Trophoblast cell (in vitro differentiated cells and primary cell): ENCODE measurements around the gene ARL8B.

Experiments
- DNase-seq, 2 donors: peaks; one replicate each; pipeline ENCODE4 v3.0.0-alpha.2; 2016
- H2AFZ ChIP-seq: 2 replicates; pipeline ENCODE4 v1.6.1; 2013; ENCODE audit warnings: low read length, moderate library complexity, mild to moderate bottlenecking; ENCODE audit not compliant: insufficient read depth, poor library complexity
- H2AK5ac ChIP-seq: 2 replicates; pipeline ENCODE4 v1.6.1; 2013; ENCODE audit warnings: mild to moderate bottlenecking, low read length
- H2BK120ac ChIP-seq: 2 replicates; pipeline ENCODE4 v1.6.1; 2013; ENCODE audit warnings: low read length, mild to moderate bottlenecking, moderate library complexity; ENCODE audit not compliant: insufficient read depth, poor library complexity
- H2BK12ac ChIP-seq: 2 replicates; pipeline ENCODE4 v1.6.1; 2013; ENCODE audit warnings: mild to moderate bottlenecking, low read length, moderate library complexity
- H2BK5ac ChIP-seq: 2 replicates; pipeline ENCODE4 v1.6.1; 2013; ENCODE audit warnings: low read length, low read depth, moderate library complexity, mild to moderate bottlenecking; ENCODE audit not compliant: poor library complexity
- H3K14ac ChIP-seq: 2 replicates; pipeline ENCODE4 v1.6.1; 2013; ENCODE audit warnings: mild to moderate bottlenecking, low read length
- H3K18ac ChIP-seq: 2 replicates; pipeline ENCODE4 v1.6.1; 2013; ENCODE audit warnings: mild to moderate bottlenecking, low read length
- H3K23ac ChIP-seq: 2 replicates; pipeline ENCODE4 v1.6.1; 2013; ENCODE audit warnings: low read length
- H3K27ac ChIP-seq: 2 replicates; pipeline ENCODE4 v1.5.1; 2013; ENCODE audit warnings: low read depth, mild to moderate bottlenecking, inconsistent platforms, low read length, moderate library complexity
- H3K27me3 ChIP-seq: 2 replicates; pipeline ENCODE4 v1.6.1; 2013; ENCODE audit warnings: inconsistent platforms, mild to moderate bottlenecking, low read length, moderate library complexity; ENCODE audit not compliant: insufficient read depth
- H3K36me3 ChIP-seq, 2 experiments: 1 replicate in 1 of 2; 2 replicates in 1 of 2; pipeline ENCODE4 v1.6.1; 2013; ENCODE audit warnings: low read length in 2 of 2, mild to moderate bottlenecking in 2 of 2, moderate library complexity in 1 of 2; ENCODE audit not compliant: insufficient read depth in 2 of 2, control insufficient read depth in 1 of 2
- H3K4ac ChIP-seq: 2 replicates; pipeline ENCODE4 v1.6.1; 2013; ENCODE audit warnings: low read depth, mild to moderate bottlenecking, low read length, moderate library complexity
- H3K4me1 ChIP-seq, 2 experiments: 1 replicate in 1 of 2; 2 replicates in 1 of 2; pipeline ENCODE4 v1.6.1; 2013; ENCODE audit warnings: low read length in 2 of 2, mild to moderate bottlenecking in 2 of 2, moderate library complexity in 1 of 2; ENCODE audit not compliant: insufficient read depth in 2 of 2, control insufficient read depth in 1 of 2
- H3K4me2 ChIP-seq: 2 replicates; pipeline ENCODE4 v1.6.1; 2013; ENCODE audit warnings: inconsistent platforms, mild to moderate bottlenecking, low read length, moderate library complexity
- H3K4me3 ChIP-seq: 2 replicates; pipeline ENCODE4 v1.5.1; 2013; ENCODE audit warnings: mild to moderate bottlenecking, low read depth, low read length, inconsistent platforms
- H3K79me1 ChIP-seq: one replicate; pipeline ENCODE4 v1.6.1; 2013; ENCODE audit warnings: low read length
- H3K79me2 ChIP-seq: 2 replicates; pipeline ENCODE4 v1.6.1; 2013; ENCODE audit warnings: low read length, mild to moderate bottlenecking; ENCODE audit not compliant: control insufficient read depth, insufficient read depth, poor library complexity
- H3K9ac ChIP-seq: 2 replicates; pipeline ENCODE4 v1.6.1; 2013; ENCODE audit warnings: mild to moderate bottlenecking, low read length
- H3K9me3 ChIP-seq: 2 replicates; pipeline ENCODE4 v1.6.1; 2013; ENCODE audit warnings: low read depth, mild to moderate bottlenecking, control low read depth, inconsistent platforms, low read length; ENCODE audit not compliant: insufficient read depth
- H4K12ac ChIP-seq: 2 replicates; pipeline ENCODE4 v1.6.1; 2013; ENCODE audit warnings: low read depth, mild to moderate bottlenecking, low read length, moderate library complexity
- H4K8ac ChIP-seq: 2 replicates; pipeline ENCODE4 v1.6.1; 2013; ENCODE audit warnings: low read depth, mild to moderate bottlenecking, low read length, moderate library complexity
- H4K91ac ChIP-seq: one replicate; pipeline ENCODE4 v1.6.1; 2013; ENCODE audit warnings: low read depth, mild to moderate bottlenecking, low read length, moderate library complexity
- WGBS: extraction: QIAGEN DNeasy Blood & Tissue Kit; methylation state at CpG from one replicate; pipeline ENCODE4 v1.1.7; 2013; ENCODE audit warnings: missing lambda C conversion rate; ENCODE audit not compliant: insufficient read length, insufficient coverage; ENCODE audit errors: extremely low coverage; 5-methylcytosine and 5-hydroxymethylcytosine counted together

The ARL8B gene

GRCh38 chr3:5184499-5184898 lies 62.4 kb downstream of the ARL8B start:
- H3K79me2 ChIP-seq = peaks cover 16% of the 10 kb centered on the region
- peaks cover 12% of the 10 kb centered on the region for H3K79me1 ChIP-seq
- H3K9ac ChIP-seq = no peak overlapping the region
- H4K91ac ChIP-seq = no peak overlapping the region
- H4K8ac ChIP-seq = no peak overlapping the region
- no peak overlapping the region for H3K4ac ChIP-seq
- H2AK5ac ChIP-seq = no peak overlapping the region
- no peak overlapping the region for H2BK5ac ChIP-seq
- no peak overlapping the region for H2BK12ac ChIP-seq
- H3K4me1 ChIP-seq = peaks cover 3 to 4% of the 10 kb centered on the region in 2 experiments
- no CpG with 5 or more reads among the region's 6 CpGs for WGBS
- H3K9me3 ChIP-seq = no peaks in the 10 kb centered on the region
- DNase-seq = no peak
- peaks cover 5 to 6% of the 10 kb centered on the region in 2 experiments for H3K36me3 ChIP-seq
- H3K4me3 ChIP-seq = no peak overlapping the region
- H2BK120ac ChIP-seq = no peak overlapping the region
- H3K18ac ChIP-seq = no peak overlapping the region
- H3K27me3 ChIP-seq = no peaks in the 10 kb centered on the region
- no peak overlapping the region for H4K12ac ChIP-seq
- no peak overlapping the region for H3K14ac ChIP-seq
- no peak overlapping the region for H3K23ac ChIP-seq
- H2AFZ ChIP-seq = no peak overlapping the region
- H3K27ac ChIP-seq = no peak overlapping the region
- no peak overlapping the region for H3K4me2 ChIP-seq

GRCh38 chr3:5185093-5185673 lies 63.1 kb downstream of the ARL8B start:
- H2BK5ac ChIP-seq = no peak overlapping the region
- peaks cover 5 to 6% of the 10 kb centered on the region in 2 experiments for H3K36me3 ChIP-seq
- no peak overlapping the region for H3K27ac ChIP-seq
- no peak overlapping the region for H3K23ac ChIP-seq
- peaks cover 3 to 4% of the 10 kb centered on the region in 2 experiments for H3K4me1 ChIP-seq
- no peak overlapping the region for H3K18ac ChIP-seq
- H3K79me1 ChIP-seq = peaks cover 12% of the 10 kb centered on the region
- no peak overlapping the region for H4K12ac ChIP-seq
- H2BK12ac ChIP-seq = no peak overlapping the region
- no peak for DNase-seq
- no peak overlapping the region for H4K91ac ChIP-seq
- H3K14ac ChIP-seq = no peak overlapping the region
- no peak overlapping the region for H3K4ac ChIP-seq
- no peaks in the 10 kb centered on the region for H3K9me3 ChIP-seq
- no CpG with 5 or more reads among the region's 5 CpGs for WGBS
- no peak overlapping the region for H2AFZ ChIP-seq
- no peak overlapping the region for H4K8ac ChIP-seq
- H2BK120ac ChIP-seq = no peak overlapping the region
- no peak overlapping the region for H3K4me3 ChIP-seq
- no peak overlapping the region for H3K9ac ChIP-seq
- H3K79me2 ChIP-seq = peaks cover 17% of the 10 kb centered on the region
- no peak overlapping the region for H3K4me2 ChIP-seq
- H3K27me3 ChIP-seq = no peaks in the 10 kb centered on the region
- H2AK5ac ChIP-seq = no peak overlapping the region

- H3K23ac ChIP-seq = no peak overlapping the region
- no peak overlapping the region for H3K9ac ChIP-seq
- no peak overlapping the region for H2BK5ac ChIP-seq
- no peak overlapping the region for H3K4me3 ChIP-seq
- H4K12ac ChIP-seq = no peak overlapping the region
- H3K27ac ChIP-seq = no peak overlapping the region
- no peak overlapping the region for H4K8ac ChIP-seq
- peak; percentile 16 to 37 for DNase-seq
- H2AFZ ChIP-seq = no peak overlapping the region
- no peak overlapping the region for H3K4me2 ChIP-seq
- H3K27me3 ChIP-seq = no peaks in the 10 kb centered on the region
- H3K4ac ChIP-seq = no peak overlapping the region
- no peak overlapping the region for H4K91ac ChIP-seq
- H3K18ac ChIP-seq = no peak overlapping the region
- no CpG with 5 or more reads among the region's 6 CpGs for WGBS
- peaks cover 12% of the 10 kb centered on the region for H3K79me1 ChIP-seq
- peaks cover 20% of the 10 kb centered on the region for H3K79me2 ChIP-seq
- H3K14ac ChIP-seq = no peak overlapping the region
- H2BK12ac ChIP-seq = no peak overlapping the region
- H2AK5ac ChIP-seq = no peak overlapping the region
- H3K9me3 ChIP-seq = no peaks in the 10 kb centered on the region
- H2BK120ac ChIP-seq = no peak overlapping the region
- H3K36me3 ChIP-seq = peaks cover 2 to 5% of the 10 kb centered on the region in 2 experiments
- peaks cover 3 to 7% of the 10 kb centered on the region in 2 experiments for H3K4me1 ChIP-seq
Observed at GRCh38 chr3:5186089-5186857, 64.2 kb downstream of the ARL8B start.

DNA sequence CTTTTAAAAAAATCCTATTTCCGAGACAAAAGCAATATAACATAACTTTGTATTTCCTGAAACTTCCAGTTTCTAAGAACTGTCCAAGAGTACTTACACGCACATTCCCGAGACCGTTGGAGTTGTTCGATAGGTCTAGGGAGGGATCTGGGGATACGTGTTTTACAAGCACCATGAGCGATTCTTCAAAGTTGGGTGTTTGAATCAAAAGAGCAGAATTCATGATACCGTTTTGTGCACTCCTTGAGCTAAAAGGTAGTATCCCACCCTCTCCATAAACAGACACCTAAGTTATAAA lies 64.7 kb downstream of the ARL8B start:
- H2BK5ac ChIP-seq = no peak overlapping the region
- no CpG with 5 or more reads among the region's 8 CpGs for WGBS
- peaks cover 20% of the 10 kb centered on the region for H3K79me2 ChIP-seq
- H4K91ac ChIP-seq = no peak overlapping the region
- no peaks in the 10 kb centered on the region for H3K27me3 ChIP-seq
- peak overlapping the region; percentile 73 for H2BK120ac ChIP-seq
- no peak overlapping the region for H2BK12ac ChIP-seq
- peak overlapping the region; percentile 71 for H4K8ac ChIP-seq
- H3K4ac ChIP-seq = no peak overlapping the region
- no peak overlapping the region for H4K12ac ChIP-seq
- H3K14ac ChIP-seq = no peak overlapping the region
- peaks cover 12% of the 10 kb centered on the region for H3K79me1 ChIP-seq
- H3K9me3 ChIP-seq = no peaks in the 10 kb centered on the region
- peaks cover 3 to 7% of the 10 kb centered on the region in 2 experiments for H3K4me1 ChIP-seq
- peak overlapping the region; percentile 87 for H3K4me2 ChIP-seq
- peaks cover 0 to 5% of the 10 kb centered on the region in 2 experiments for H3K36me3 ChIP-seq
- H2AK5ac ChIP-seq = no peak overlapping the region
- DNase-seq = peak in 1 of 2 donors; percentile 44
- no peak overlapping the region for H3K23ac ChIP-seq
- no peak overlapping the region for H3K18ac ChIP-seq
- no peak overlapping the region for H2AFZ ChIP-seq
- H3K27ac ChIP-seq = peak overlapping the region; percentile 20
- no peak overlapping the region for H3K9ac ChIP-seq
- no peak overlapping the region for H3K4me3 ChIP-seq
